IMR-90 (cell line): Measurements from ENCODE around the gene PFKP. TPM values are rescaled to one million over a fixed set of nuclear protein-coding genes. Genes with fewer than 3 reads are reported as not detected.
A peak's percentile ranks its signal among the peaks of the same experiment; 100 is the strongest.

Experiments
- ATAC-seq: fragments of 200-7000 bp; cut with Tn5 transposase; 2 replicates; pipeline ENCODE4 v1.9.1; 2020; ENCODE audit warnings: low read depth, mild to moderate bottlenecking, moderate library complexity
- BruUV-seq: library from RNA; stranded (reverse); fragments of 400-500 nt; replicated peaks from 2 replicates; lab custom pipeline; 2021; lab: Mats Ljungman, UMichigan
- CTCF ChIA-PET: fragments of 300-600 bp; formaldehyde crosslinking; extraction: SDS; loops from one replicate; lab custom pipeline; 2021; ENCODE audit warnings: antibody characterized with exemption; lab: Yijun Ruan, JAX
- POLR2A ChIA-PET: fragments of 300-600 bp; sonication (Branson Sonifier 250); formaldehyde crosslinking; loops from one replicate; lab custom pipeline; 2022; ENCODE audit warnings: antibody characterized with exemption; ENCODE audit not compliant: unreplicated experiment; lab: Charles Lee
- DNase-seq: peaks from one replicate; pipeline ENCODE4 v3.0.0; 2013
- H2AFZ ChIP-seq: replicated peaks from 2 replicates; pipeline ENCODE3; 2013; ENCODE audit warnings: low read length, mild to moderate bottlenecking; ENCODE audit not compliant: poor library complexity
- H2AK5ac ChIP-seq: 2 replicates; pipeline ENCODE4 v1.6.1; 2013; ENCODE audit warnings: low read depth, low read length, inconsistent platforms
- H2AK9ac ChIP-seq: replicated peaks from 2 replicates; pipeline ENCODE3; 2013; ENCODE audit warnings: mild to moderate bottlenecking, low read depth, low read length, moderate library complexity; ENCODE audit not compliant: poor library complexity
- H2BK120ac ChIP-seq: 2 replicates; pipeline ENCODE4 v1.6.1; 2013; ENCODE audit warnings: low read depth, low read length, inconsistent platforms
- H2BK15ac ChIP-seq: 3 replicates; pipeline ENCODE4 v1.6.1; 2013; ENCODE audit warnings: low read depth, low read length, inconsistent platforms
- H2BK20ac ChIP-seq: 2 replicates; pipeline ENCODE4 v1.6.1; 2013; ENCODE audit warnings: low read depth, mild to moderate bottlenecking, inconsistent platforms, low read length, moderate library complexity
- H2BK5ac ChIP-seq: 2 replicates; pipeline ENCODE4 v1.6.1; 2013; ENCODE audit warnings: mild to moderate bottlenecking, low read depth, low read length, inconsistent platforms; ENCODE audit not compliant: poor library complexity, severe bottlenecking
- H3K14ac ChIP-seq: replicated peaks from 2 replicates; pipeline ENCODE4 v1.6.1; 2013; ENCODE audit warnings: low read depth, low read length, inconsistent platforms
- H3K18ac ChIP-seq: 2 replicates; pipeline ENCODE4 v1.6.1; 2013; ENCODE audit warnings: low read depth, low read length, control low read depth
- H3K23ac ChIP-seq: 2 replicates; pipeline ENCODE4 v1.6.1; 2013; ENCODE audit warnings: low read depth, low read length, inconsistent platforms
- H3K27ac ChIP-seq: 2 replicates; pipeline ENCODE4 v1.5.1; 2013; ENCODE audit warnings: mild to moderate bottlenecking, control low read depth, low read length; ENCODE audit not compliant: insufficient read depth
- H3K27me3 ChIP-seq: 2 replicates; pipeline ENCODE4 v1.6.1; 2013; ENCODE audit warnings: low read length; ENCODE audit not compliant: control insufficient read depth, insufficient read depth
- H3K36me3 ChIP-seq: 2 replicates; pipeline ENCODE4 v1.6.1; 2013; ENCODE audit warnings: low read length, mixed read lengths; ENCODE audit not compliant: control insufficient read depth, insufficient read depth
- H3K4ac ChIP-seq: 2 replicates; pipeline ENCODE4 v1.6.1; 2013; ENCODE audit warnings: low read depth, low read length, inconsistent platforms
- H3K4me1 ChIP-seq: 2 replicates; pipeline ENCODE4 v1.6.1; 2013; ENCODE audit warnings: low read length, mixed read lengths; ENCODE audit not compliant: control insufficient read depth, insufficient read depth
- H3K4me2 ChIP-seq: 2 replicates; pipeline ENCODE4 v1.6.1; 2013; ENCODE audit warnings: low read depth, mild to moderate bottlenecking, control low read depth, low read length, moderate library complexity
- H3K4me3 ChIP-seq: 2 replicates; pipeline ENCODE4 v1.5.1; 2013; ENCODE audit warnings: low read depth, mild to moderate bottlenecking, control low read depth, low read length, moderate library complexity; ENCODE audit not compliant: insufficient read depth
- H3K56ac ChIP-seq: 2 replicates; pipeline ENCODE4 v1.6.1; 2013; ENCODE audit warnings: low read length, inconsistent platforms; ENCODE audit not compliant: insufficient read depth; ENCODE audit errors: extremely low read depth
- H3K79me1 ChIP-seq, 2 experiments: 2 replicates each; pipeline ENCODE4 v1.6.1; 2013; ENCODE audit warnings: low read length in 2 of 2, inconsistent platforms in 1 of 2, low read depth in 1 of 2
- H3K9ac ChIP-seq: 2 replicates; pipeline ENCODE4 v1.6.1; 2013; ENCODE audit warnings: low read depth, low read length, control low read depth
- H3K9me1 ChIP-seq: 2 replicates; pipeline ENCODE4 v1.6.1; 2013; ENCODE audit warnings: low read length, inconsistent platforms; ENCODE audit not compliant: insufficient read depth
- H3K9me3 ChIP-seq: 2 replicates; pipeline ENCODE4 v1.6.1; 2013; ENCODE audit warnings: low read length; ENCODE audit not compliant: control insufficient read depth, insufficient read depth
- H4K20me1 ChIP-seq: 2 replicates; pipeline ENCODE4 v1.6.1; 2013; ENCODE audit warnings: low read length, inconsistent platforms; ENCODE audit not compliant: insufficient read depth
- H4K5ac ChIP-seq: 2 replicates; pipeline ENCODE4 v1.6.1; 2013; ENCODE audit warnings: mild to moderate bottlenecking, low read depth, low read length, control low read depth
- H4K8ac ChIP-seq, 2 experiments: 2 replicates each; pipeline ENCODE4 v1.6.1; 2013; ENCODE audit warnings: low read depth in 2 of 2, low read length in 2 of 2, control low read depth in 1 of 2, inconsistent platforms in 1 of 2
- H4K91ac ChIP-seq: 2 replicates; pipeline ENCODE4 v1.6.1; 2013; ENCODE audit warnings: low read depth, low read length, inconsistent platforms; ENCODE audit not compliant: insufficient read depth
- BHLHE40 ChIP-seq: fragments of 150-350 bp; IDR thresholded peaks from 2 replicates; pipeline ENCODE4 v1.6.1; 2016; ENCODE audit warnings: mild to moderate bottlenecking, low read depth, low read length
- CEBPB ChIP-seq: IDR thresholded peaks from 2 replicates; pipeline ENCODE4 v1.6.1; 2012; ENCODE audit warnings: low read depth, low read length, improper control_type of control experiment
- CHD1 ChIP-seq: IDR thresholded peaks from 2 replicates; pipeline ENCODE4 v1.6.1; 2012; ENCODE audit warnings: low read depth, low read length, improper control_type of control experiment
- FOS ChIP-seq: fragments of 150-350 bp; IDR thresholded peaks from 2 replicates; pipeline ENCODE4 v1.6.1; 2016; ENCODE audit warnings: low read depth, low read length
- MAFK ChIP-seq: IDR thresholded peaks from 2 replicates; pipeline ENCODE4 v1.6.1; 2012; ENCODE audit warnings: low read depth, low read length, improper control_type of control experiment
- MXI1 ChIP-seq: IDR thresholded peaks from 2 replicates; pipeline ENCODE4 v1.6.1; 2012; ENCODE audit warnings: low read depth, mild to moderate bottlenecking, low read length, moderate library complexity, borderline replicate concordance
- NFE2L2 ChIP-seq: fragments of 150-350 bp; IDR thresholded peaks from 2 replicates; pipeline ENCODE4 v1.6.1; 2016; ENCODE audit warnings: low read depth, mild to moderate bottlenecking, low read length
- POLR2A ChIP-seq: IDR thresholded peaks from 2 replicates; pipeline ENCODE4 v1.6.1; 2012; ENCODE audit warnings: mild to moderate bottlenecking, low read depth, low read length
- RAD21 ChIP-seq: IDR thresholded peaks from 2 replicates; pipeline ENCODE4 v1.6.1; 2012; ENCODE audit warnings: low read length, improper control_type of control experiment
- RCOR1 ChIP-seq: IDR thresholded peaks from 2 replicates; pipeline ENCODE4 v1.6.1; 2012; ENCODE audit warnings: mild to moderate bottlenecking, low read length, improper control_type of control experiment; ENCODE audit not compliant: insufficient replicate concordance
- RFX5 ChIP-seq: IDR thresholded peaks from 2 replicates; pipeline ENCODE4 v1.8.0; 2012; ENCODE audit warnings: low read depth, mild to moderate bottlenecking, low read length, moderate library complexity
- USF2 ChIP-seq: fragments of 150-350 bp; IDR thresholded peaks from 2 replicates; pipeline ENCODE4 v1.6.1; 2017; ENCODE audit warnings: mild to moderate bottlenecking, antibody characterized with exemption, low read length, low read depth
- WGBS, 2 experiments: methylation state at CpG; one replicate each; pipeline versions ENCODE4 v1.1.5 to v1.1.7; 2013; ENCODE audit warnings: missing lambda C conversion rate in 2 of 2; ENCODE audit not compliant: insufficient read length in 1 of 2; ENCODE audit errors: extremely low coverage in 2 of 2; 5-methylcytosine and 5-hydroxymethylcytosine counted together
- dilution Hi-C: fragments of 300-500 bp; cut with HindIII; formaldehyde crosslinking; loops from one replicate; pipeline ENCODE4 v1.14.3; 2018; ENCODE audit warnings: low sequenced_read_pairs; ENCODE audit not compliant: unreplicated experiment
- in situ Hi-C: fragments of 300-500 bp; cut with MboI; formaldehyde crosslinking; loops from 3 replicates; pipeline ENCODE4 v1.14.3; 2019; ENCODE audit warnings: low sequenced_read_pairs, inconsistent platforms, mixed read lengths
- intact Hi-C: fragments of 100-400 bp; cut with micrococcal nuclease; formaldehyde crosslinking; loops from 2 replicates; pipeline ENCODE4 v1.10.0; 2022
- polyA plus RNA-seq, 3 experiments: library from polyadenylated mRNA; depleted of rRNA; stranded (reverse); fragments of >200 nt; gene quantifications; 2 replicates each; pipeline ENCODE4 v1.2.3, GENCODE V29; 2012; ENCODE audit warnings: low replicate concordance in 1 of 3
- total RNA-seq: library from RNA; depleted of rRNA; stranded (reverse); fragments of >200 nt; gene quantifications from 2 replicates; pipeline ENCODE4 v1.2.3, GENCODE V29; 2012
- TF ChIP-seq, protein P1 (sequence below): conservative IDR thresholded peaks from 2 replicates; pipeline ENCODE4 v1.5.1; 2012; ENCODE audit warnings: mild to moderate bottlenecking, low read depth, low read length, improper control_type of control experiment
- TF ChIP-seq, protein P2 (sequence below): fragments of 150-350 bp; IDR thresholded peaks from 2 replicates; pipeline ENCODE4 v1.6.1; 2016; ENCODE audit warnings: low read depth, mild to moderate bottlenecking, low read length, moderate library complexity, borderline replicate concordance

The PFKP gene
- total and polyA plus RNA-seq, 2 of the 4 experiments (the other 2 are of a cell fraction) = 223 to 294 TPM

DNA sequence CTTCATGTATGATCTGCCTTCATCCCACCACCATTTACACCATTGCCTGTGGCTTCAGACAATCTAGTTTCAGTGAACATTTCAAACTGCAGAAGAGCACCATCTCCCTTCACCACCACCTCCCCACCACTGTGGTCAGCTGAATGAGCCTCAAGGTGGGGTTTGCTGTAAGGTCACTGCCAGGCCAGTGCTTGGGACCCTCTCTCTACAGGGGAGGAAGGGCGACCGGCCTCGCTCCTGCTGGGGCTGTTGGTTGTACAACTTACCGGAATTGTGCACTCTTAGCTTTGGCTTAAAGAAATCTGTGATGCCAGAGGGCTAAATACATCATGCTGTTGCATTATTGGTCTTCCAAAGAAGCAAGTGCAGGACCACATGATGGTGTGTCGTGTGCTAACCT is 26.6 kb downstream of the PFKP start (continued):
- TF ChIP-seq USF2 (no peak), FOS (no peak), RFX5 (no peak)

DNA sequence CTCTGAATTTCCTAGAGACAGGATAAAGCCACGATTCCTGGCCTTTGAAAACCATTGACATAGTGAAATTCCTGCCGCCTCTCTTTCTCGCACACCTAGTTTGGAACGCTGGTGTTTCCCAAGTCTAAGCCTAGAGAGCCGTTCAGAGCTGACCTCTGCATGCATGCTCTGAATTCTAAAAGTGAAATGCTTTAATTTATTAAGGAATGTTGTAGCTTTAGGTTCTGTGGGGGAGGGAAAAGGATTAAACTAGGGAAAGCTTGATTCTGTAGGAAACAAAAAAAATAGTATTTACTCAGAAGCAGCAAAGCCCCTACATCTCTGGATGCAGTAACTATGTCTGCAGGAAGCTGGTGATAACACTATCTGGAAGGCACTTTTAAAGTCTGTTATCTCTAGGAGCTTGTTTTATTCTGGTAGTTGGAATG is 27.3 kb downstream of the PFKP start:
- Histone ChIP-seq H3K9ac (peak overlapping the region; percentile 60; the same call in 1 of the 2 replicates), H3K4me1 (peaks cover 53% of the 10 kb centered on the region), H2BK15ac (peak overlapping the region; percentile 77; the same call in 2 of the 3 replicates), H3K9me1 (peaks cover 40% of the 10 kb centered on the region), H3K56ac (peak overlapping the region; percentile 85), H4K8ac (peak overlapping the region; percentile 30 to 92), H3K79me1 (peaks cover 28 to 78% of the 10 kb centered on the region in 2 experiments), H4K5ac (peak overlapping the region; percentile 80), H3K4ac (peak overlapping the region; percentile 80), H4K20me1 (peaks cover 34% of the 10 kb centered on the region), H3K27ac (peak overlapping the region; percentile 91), H3K27me3 (no peaks in the 10 kb centered on the region), H2AFZ (no peak overlapping the region), H2AK9ac (peak overlapping the region; percentile 6), H3K23ac (peak overlapping the region; percentile 55), H3K4me2 (peak overlapping the region; percentile 72), H3K18ac (peak overlapping the region; percentile 89), H3K9me3 (no peaks in the 10 kb centered on the region), H2BK20ac (peak overlapping the region; percentile 58), H3K14ac (peak overlapping the region; percentile 62), H4K91ac (peak overlapping the region; percentile 96), H2BK5ac (peak overlapping the region; percentile 98), H2BK120ac (peak overlapping the region; percentile 88), H3K36me3 (peaks cover 24% of the 10 kb centered on the region), H3K4me3 (no peak overlapping the region; the same call in 1 of the 2 replicates), H2AK5ac (peak overlapping the region; percentile 97)
- in situ Hi-C loops = no loop called here
- CTCF ChIA-PET = no interaction called here
- DNase-seq = peak; percentile 29
- BruUV-seq = no TSS peak
- WGBS, 2 experiments = 56% methylated on average over 4 of the region's 5 CpGs; no CpG with 5 or more reads in 1 of the 2 experiments
- POLR2A ChIA-PET = interaction anchor here (0.6 kb wide), 1 partner anchor 24 kb away, joined by 3 read pairs; no protein-coding TSS in a partner anchor
- dilution Hi-C loops = no loop called here
- no peak for ATAC-seq
- intact Hi-C loops = loop anchor here (1.0 to 2.0 kb wide), 2 partner anchors 13 to 26 kb away; no protein-coding TSS in a partner anchor
- TF ChIP-seq FOS (no peak), MXI1 (no peak), RFX5 (no peak), BHLHE40 (no peak), MAFK (no peak), CHD1 (no peak), NFE2L2 (no peak), RAD21 (no peak), POLR2A (no peak), CEBPB (no peak), RCOR1 (no peak)
- TF ChIP-seq, protein P1, sequence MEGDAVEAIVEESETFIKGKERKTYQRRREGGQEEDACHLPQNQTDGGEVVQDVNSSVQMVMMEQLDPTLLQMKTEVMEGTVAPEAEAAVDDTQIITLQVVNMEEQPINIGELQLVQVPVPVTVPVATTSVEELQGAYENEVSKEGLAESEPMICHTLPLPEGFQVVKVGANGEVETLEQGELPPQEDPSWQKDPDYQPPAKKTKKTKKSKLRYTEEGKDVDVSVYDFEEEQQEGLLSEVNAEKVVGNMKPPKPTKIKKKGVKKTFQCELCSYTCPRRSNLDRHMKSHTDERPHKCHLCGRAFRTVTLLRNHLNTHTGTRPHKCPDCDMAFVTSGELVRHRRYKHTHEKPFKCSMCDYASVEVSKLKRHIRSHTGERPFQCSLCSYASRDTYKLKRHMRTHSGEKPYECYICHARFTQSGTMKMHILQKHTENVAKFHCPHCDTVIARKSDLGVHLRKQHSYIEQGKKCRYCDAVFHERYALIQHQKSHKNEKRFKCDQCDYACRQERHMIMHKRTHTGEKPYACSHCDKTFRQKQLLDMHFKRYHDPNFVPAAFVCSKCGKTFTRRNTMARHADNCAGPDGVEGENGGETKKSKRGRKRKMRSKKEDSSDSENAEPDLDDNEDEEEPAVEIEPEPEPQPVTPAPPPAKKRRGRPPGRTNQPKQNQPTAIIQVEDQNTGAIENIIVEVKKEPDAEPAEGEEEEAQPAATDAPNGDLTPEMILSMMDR = no peak
- TF ChIP-seq, protein P2, sequence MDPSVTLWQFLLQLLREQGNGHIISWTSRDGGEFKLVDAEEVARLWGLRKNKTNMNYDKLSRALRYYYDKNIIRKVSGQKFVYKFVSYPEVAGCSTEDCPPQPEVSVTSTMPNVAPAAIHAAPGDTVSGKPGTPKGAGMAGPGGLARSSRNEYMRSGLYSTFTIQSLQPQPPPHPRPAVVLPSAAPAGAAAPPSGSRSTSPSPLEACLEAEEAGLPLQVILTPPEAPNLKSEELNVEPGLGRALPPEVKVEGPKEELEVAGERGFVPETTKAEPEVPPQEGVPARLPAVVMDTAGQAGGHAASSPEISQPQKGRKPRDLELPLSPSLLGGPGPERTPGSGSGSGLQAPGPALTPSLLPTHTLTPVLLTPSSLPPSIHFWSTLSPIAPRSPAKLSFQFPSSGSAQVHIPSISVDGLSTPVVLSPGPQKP = no peak
